Colonic mucosa (tissue), 4 donors: ENCODE measurements around the gene TM7SF2. TPM values are rescaled to one million over a fixed set of nuclear protein-coding genes. Genes with fewer than 3 reads are reported as not detected.

Source experiments
- DNase-seq: peaks from one replicate; pipeline ENCODE4 v3.0.0-alpha.2; 2020
- H3K27ac ChIP-seq: fragments of 200-600 bp; one replicate; pipeline ENCODE4 v1.8.0; 2021
- H3K27me3 ChIP-seq: fragments of 200-600 bp; one replicate; pipeline ENCODE4 v1.8.0; 2021
- H3K36me3 ChIP-seq: fragments of 200-600 bp; one replicate; pipeline ENCODE4 v1.8.0; 2021
- H3K4me1 ChIP-seq: fragments of 200-600 bp; one replicate; pipeline ENCODE4 v1.8.0; 2021; ENCODE audit warnings: mild to moderate bottlenecking
- H3K4me3 ChIP-seq: fragments of 200-600 bp; one replicate; pipeline ENCODE4 v1.8.0; 2021
- H3K9ac ChIP-seq, 2 donors: one replicate each; pipeline ENCODE4 v1.7.0; 2013; ENCODE audit warnings: control low read depth in 2 of 2, low read depth in 2 of 2, low read length in 2 of 2
- H3K9me3 ChIP-seq: fragments of 200-600 bp; one replicate; pipeline ENCODE4 v1.8.0; 2021
- CTCF ChIP-seq: fragments of 200-600 bp; IDR thresholded peaks from one replicate; pipeline ENCODE4 v1.8.0; 2022; ENCODE audit warnings: antibody characterized with exemption, mild to moderate bottlenecking
- intact Hi-C: fragments of 100-400 bp; cut with DNase I; formaldehyde crosslinking; loops from one replicate; pipeline ENCODE4 v1.14.1; 2022
- total RNA-seq, 2 donors: library from RNA; stranded (reverse); fragmentation: NEBNext Ultra II Directional in 1 of 2; extraction: Animal tissue kit (Norgen Biotek cat#: 25700) in 1 of 2; gene quantifications; one replicate each; pipeline ENCODE4 v1.2.1, GENCODE V29; 2021
- donor health status: healthy.
- donor health status: DM: no; HTN: no; CAD: no.
- donor health status: DM: no; HTN: no; CAD: no.

Gene TM7SF2
- total RNA-seq, 2 donors from 2014 or later, result 26.6 to 40.0 TPM

GRCh38 chr11:65111159-65111743, 421 bp upstream of the TM7SF2 start:
- intact Hi-C loops, result loop anchor here (10.0 kb wide), 1 partner anchor 144 kb away; no protein-coding TSS in a partner anchor
- no peak for DNase-seq

GRCh38 chr11:65112546-65113360, 1.1 kb downstream of the TM7SF2 start:
- intact Hi-C loops, result loop anchor here (10.0 kb wide), 1 partner anchor 142 kb away; no protein-coding TSS in a partner anchor
- Histone ChIP-seq H3K4me1 (peaks cover 31% of the 10 kb centered on the region), H3K36me3 (no peaks in the 10 kb centered on the region), H3K4me3 (peak overlapping the region; percentile 57), H3K9me3 (no peaks in the 10 kb centered on the region), H3K27me3 (no peaks in the 10 kb centered on the region), H3K27ac (peak overlapping the region; percentile 44), H3K9ac (peak overlapping the region; percentile 81 to 83)
- peak; percentile 90 for TF ChIP-seq CTCF
- peak; percentile 77 for DNase-seq

More at GRCh38 chr11:65111159-65111743, 421 bp upstream of the TM7SF2 start:
- Histone ChIP-seq H3K4me1 (peaks cover 25% of the 10 kb centered on the region), H3K27me3 (no peaks in the 10 kb centered on the region), H3K9me3 (no peaks in the 10 kb centered on the region), H3K9ac (no peak overlapping the region), H3K27ac (no peak overlapping the region), H3K4me3 (no peak overlapping the region), H3K36me3 (no peaks in the 10 kb centered on the region)
- no peak for TF ChIP-seq CTCF

GRCh38 chr11:65113361-65113756, 1.7 kb downstream of the TM7SF2 start:
- Histone ChIP-seq H3K36me3 (no peaks in the 10 kb centered on the region), H3K27me3 (no peaks in the 10 kb centered on the region), H3K9ac (peak overlapping the region; percentile 81 to 83), H3K4me3 (peak overlapping the region; percentile 57), H3K27ac (peak overlapping the region; percentile 44), H3K4me1 (peaks cover 31% of the 10 kb centered on the region), H3K9me3 (no peaks in the 10 kb centered on the region)
- DNase-seq, result no peak
- intact Hi-C loops, result loop anchor here (10.0 kb wide), 1 partner anchor 141 kb away; no protein-coding TSS in a partner anchor
- no peak for TF ChIP-seq CTCF

- no peak for DNase-seq
- H3K36me3 ChIP-seq, result no peaks in the 10 kb centered on the region
- H3K27ac ChIP-seq, result no peak overlapping the region
- H3K27me3 ChIP-seq, result no peaks in the 10 kb centered on the region
- intact Hi-C loops, result loop anchor here (10.0 kb wide), 1 partner anchor 141 kb away; no protein-coding TSS in a partner anchor
- TF ChIP-seq CTCF, result no peak
- H3K4me1 ChIP-seq, result peaks cover 31% of the 10 kb centered on the region
- H3K9me3 ChIP-seq, result no peaks in the 10 kb centered on the region
- H3K9ac ChIP-seq, result no peak overlapping the region
- no peak overlapping the region for H3K4me3 ChIP-seq
Measured at GRCh38 chr11:65113839-65114238, 2.2 kb downstream of the TM7SF2 start.

GRCh38 chr11:65114538-65115171, 3.0 kb downstream of the TM7SF2 start:
- Histone ChIP-seq H3K36me3 (peaks cover 2% of the 10 kb centered on the region), H3K4me1 (peaks cover 31% of the 10 kb centered on the region), H3K27me3 (no peaks in the 10 kb centered on the region), H3K9me3 (no peaks in the 10 kb centered on the region), H3K9ac (peak overlapping the region in 1 of 2 donors; percentile 35), H3K27ac (no peak overlapping the region), H3K4me3 (no peak overlapping the region)
- intact Hi-C loops, result loop anchor here (5.0 to 10.0 kb wide), 3 partner anchors 102 to 267 kb away; partner anchors contain the start of gene ARL2
- TF ChIP-seq CTCF, result no peak
- DNase-seq, result no peak
